Measurements from ENCODE around the gene BNIP3. TPM values are rescaled to one million over a fixed set of nuclear protein-coding genes. Genes with fewer than 3 reads are reported as not detected.

The BNIP3 gene
- total RNA-seq, 1 donor from 2014 or later = 112 TPM

- FAIRE-seq (no peak), DNase-seq (ENCODE audit: low read depth) (no peak)
- no peak overlapping the region for H3K4me3 Mint-ChIP-seq (ENCODE audit: unreplicated experiment)
- no peaks in the 10 kb centered on the region for H3K27me3 Mint-ChIP-seq (ENCODE audit: low read depth, unreplicated experiment)
- peaks cover 19% of the 10 kb centered on the region for H3K36me3 ChIP-seq (ENCODE audit: insufficient read depth, low read length)
- TF ChIP-seq CTCF (IDR thresholded peaks at IDR 0.05; ENCODE audit: insufficient read depth, low read depth, low read length) (no peak), EZH2 (IDR thresholded peaks at IDR 0.05; ENCODE audit: insufficient read depth, low read length) (no peak)
- H3K36me3 Mint-ChIP-seq (ENCODE audit: low read depth, unreplicated experiment) = peaks cover 17% of the 10 kb centered on the region
- peak overlapping the region; percentile 34 for H3K27ac Mint-ChIP-seq (ENCODE audit: unreplicated experiment)
- peaks cover 2% of the 10 kb centered on the region for H3K9me3 Mint-ChIP-seq (ENCODE audit: unreplicated experiment)
- H3K4me3 ChIP-seq (ENCODE audit: insufficient read depth, low read depth, low read length) = no peak overlapping the region
- no peak overlapping the region for H3K9ac ChIP-seq (ENCODE audit: low read length)
- peaks cover 47% of the 10 kb centered on the region for H4K20me1 ChIP-seq (ENCODE audit: insufficient read depth, low read length)
- peaks cover 71% of the 10 kb centered on the region for H3K79me2 ChIP-seq (ENCODE audit: insufficient read depth, low read length)
- no peaks in the 10 kb centered on the region for H3K27me3 ChIP-seq (ENCODE audit: insufficient read depth, low read length)
- H3K27ac ChIP-seq (ENCODE audit: low read depth, low read length) = no peak overlapping the region
- H3K4me2 ChIP-seq (ENCODE audit: low read length) = no peak overlapping the region
- no peaks in the 10 kb centered on the region for H3K9me3 ChIP-seq (ENCODE audit: insufficient read depth, low read depth, low read length)
- H3K4me1 ChIP-seq (ENCODE audit: insufficient read depth, low read length) = no peaks in the 10 kb centered on the region
- H2AFZ ChIP-seq (ENCODE audit: low read depth, low read length) = no peak overlapping the region
- peaks cover 4% of the 10 kb centered on the region for H3K4me1 Mint-ChIP-seq (ENCODE audit: low read depth, unreplicated experiment)
Observed at GRCh38 chr10:131937836-131938235, 43.9 kb downstream of the BNIP3 start.

- DNase-seq (ENCODE audit: low read depth) (no peak), FAIRE-seq (no peak)
- H3K4me1 ChIP-seq (ENCODE audit: insufficient read depth, low read length) = no peaks in the 10 kb centered on the region
- peaks cover 19% of the 10 kb centered on the region for H3K36me3 ChIP-seq (ENCODE audit: insufficient read depth, low read length)
- Mint-ChIP-seq H3K9me3 (ENCODE audit: unreplicated experiment) (peaks cover 2% of the 10 kb centered on the region), H3K4me1 (ENCODE audit: low read depth, unreplicated experiment) (peaks cover 6% of the 10 kb centered on the region), H3K27ac (ENCODE audit: unreplicated experiment) (no peak overlapping the region), H3K27me3 (ENCODE audit: low read depth, unreplicated experiment) (no peaks in the 10 kb centered on the region), H3K4me3 (ENCODE audit: unreplicated experiment) (no peak overlapping the region), H3K36me3 (ENCODE audit: low read depth, unreplicated experiment) (peaks cover 15% of the 10 kb centered on the region)
- peaks cover 77% of the 10 kb centered on the region for H3K79me2 ChIP-seq (ENCODE audit: insufficient read depth, low read length)
- H3K9ac ChIP-seq (ENCODE audit: low read length) = no peak overlapping the region
- H3K27me3 ChIP-seq (ENCODE audit: insufficient read depth, low read length) = no peaks in the 10 kb centered on the region
- H3K27ac ChIP-seq (ENCODE audit: low read depth, low read length) = no peak overlapping the region
- no peaks in the 10 kb centered on the region for H3K9me3 ChIP-seq (ENCODE audit: insufficient read depth, low read depth, low read length)
- peaks cover 53% of the 10 kb centered on the region for H4K20me1 ChIP-seq (ENCODE audit: insufficient read depth, low read length)
- no peak overlapping the region for H3K4me3 ChIP-seq (ENCODE audit: insufficient read depth, low read depth, low read length)
- TF ChIP-seq EZH2 (IDR thresholded peaks at IDR 0.05; ENCODE audit: insufficient read depth, low read length) (no peak), CTCF (IDR thresholded peaks at IDR 0.05; ENCODE audit: insufficient read depth, low read depth, low read length) (no peak)
- H2AFZ ChIP-seq (ENCODE audit: low read depth, low read length) = no peak overlapping the region
- H3K4me2 ChIP-seq (ENCODE audit: low read length) = no peak overlapping the region
Observed at GRCh38 chr10:131936736-131937135, 45.0 kb downstream of the BNIP3 start.

GRCh38 chr10:131936294-131936693 is 45.4 kb downstream of the BNIP3 start:
- no peak for FAIRE-seq
- DNase-seq (ENCODE audit: low read depth) = no peak
- H3K27me3 ChIP-seq (ENCODE audit: insufficient read depth, low read length) = no peaks in the 10 kb centered on the region
- H3K36me3 Mint-ChIP-seq (ENCODE audit: low read depth, unreplicated experiment) = peaks cover 15% of the 10 kb centered on the region
- H3K4me3 ChIP-seq (ENCODE audit: insufficient read depth, low read depth, low read length) = no peak overlapping the region
- no peak overlapping the region for H3K27ac ChIP-seq (ENCODE audit: low read depth, low read length)
- no peak overlapping the region for H3K4me3 Mint-ChIP-seq (ENCODE audit: unreplicated experiment)
- TF ChIP-seq CTCF (IDR thresholded peaks at IDR 0.05; ENCODE audit: insufficient read depth, low read depth, low read length) (no peak), EZH2 (IDR thresholded peaks at IDR 0.05; ENCODE audit: insufficient read depth, low read length) (no peak)
- H3K4me1 ChIP-seq (ENCODE audit: insufficient read depth, low read length) = no peaks in the 10 kb centered on the region
- H3K27me3 Mint-ChIP-seq (ENCODE audit: low read depth, unreplicated experiment) = no peaks in the 10 kb centered on the region
- no peaks in the 10 kb centered on the region for H3K9me3 ChIP-seq (ENCODE audit: insufficient read depth, low read depth, low read length)
- H4K20me1 ChIP-seq (ENCODE audit: insufficient read depth, low read length) = peaks cover 57% of the 10 kb centered on the region
- H2AFZ ChIP-seq (ENCODE audit: low read depth, low read length) = no peak overlapping the region
- peaks cover 78% of the 10 kb centered on the region for H3K79me2 ChIP-seq (ENCODE audit: insufficient read depth, low read length)
- H3K27ac Mint-ChIP-seq (ENCODE audit: unreplicated experiment) = no peak overlapping the region
- H3K36me3 ChIP-seq (ENCODE audit: insufficient read depth, low read length) = peaks cover 19% of the 10 kb centered on the region
- no peak overlapping the region for H3K9ac ChIP-seq (ENCODE audit: low read length)
- H3K4me1 Mint-ChIP-seq (ENCODE audit: low read depth, unreplicated experiment) = peaks cover 9% of the 10 kb centered on the region
- H3K4me2 ChIP-seq (ENCODE audit: low read length) = no peak overlapping the region
- H3K9me3 Mint-ChIP-seq (ENCODE audit: unreplicated experiment) = peaks cover 2% of the 10 kb centered on the region

Data from astrocyte (in vitro differentiated cells and primary cell).